Activated naive CD4-positive, alpha-beta T cell treated with anti-CD3 and anti-CD28 coated beads, Interleukin-2, amount 50 U/mL, for 16 hours (primary cell): ENCODE measurements around the gene CA10.

Source experiments
- DNase-seq: peaks from one replicate; pipeline ENCODE4 v3.0.0-alpha.2; 2020

The CA10 gene

DNA sequence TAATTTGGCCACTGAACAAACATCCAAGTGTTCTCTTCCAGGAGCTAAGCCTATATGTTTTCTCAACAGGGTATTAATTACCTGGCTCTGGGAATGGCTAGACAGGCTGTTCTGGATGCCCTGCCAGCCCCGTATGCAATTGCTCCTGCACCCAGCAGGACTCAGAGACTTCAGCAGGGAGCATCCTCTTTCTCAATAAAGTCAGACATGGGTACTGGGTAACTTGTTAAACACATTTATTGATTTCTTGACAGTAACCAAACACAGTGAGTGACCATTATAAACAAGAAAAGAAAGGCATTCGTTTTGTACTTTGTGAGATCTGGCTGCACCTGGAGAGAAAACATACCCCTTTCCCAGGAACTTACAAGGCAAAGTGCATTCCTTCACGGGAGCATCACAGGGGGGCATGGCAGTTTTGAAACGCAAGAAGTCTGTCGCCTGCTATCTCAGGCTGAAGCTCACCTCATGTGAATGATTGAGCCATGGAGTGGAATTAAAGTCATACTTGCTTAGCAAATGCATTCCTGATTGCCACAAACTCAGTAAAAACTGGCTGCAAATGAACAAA lies 528.3 kb downstream of the CA10 start:
- DNase-seq = no peak

DNA sequence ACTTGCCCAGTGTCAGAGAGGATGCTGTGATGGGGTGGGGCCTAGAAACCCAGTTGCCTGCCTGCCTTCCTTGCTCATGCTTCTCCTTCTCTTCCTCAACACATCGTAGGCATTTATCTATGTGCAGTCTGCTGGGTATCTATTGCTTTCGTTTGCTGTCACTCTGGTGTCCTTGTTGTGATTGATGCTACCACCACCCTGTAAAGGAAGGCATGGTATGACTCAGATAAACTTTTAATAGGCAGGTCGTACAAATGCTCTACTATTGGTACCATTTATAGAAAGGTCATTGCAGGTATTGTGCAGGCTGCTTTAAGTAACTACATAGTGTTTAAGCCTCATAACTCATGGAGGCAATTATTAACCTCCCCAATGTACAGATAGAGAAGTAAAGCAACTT lies 529.3 kb downstream of the CA10 start:
- no peak for DNase-seq

DNA sequence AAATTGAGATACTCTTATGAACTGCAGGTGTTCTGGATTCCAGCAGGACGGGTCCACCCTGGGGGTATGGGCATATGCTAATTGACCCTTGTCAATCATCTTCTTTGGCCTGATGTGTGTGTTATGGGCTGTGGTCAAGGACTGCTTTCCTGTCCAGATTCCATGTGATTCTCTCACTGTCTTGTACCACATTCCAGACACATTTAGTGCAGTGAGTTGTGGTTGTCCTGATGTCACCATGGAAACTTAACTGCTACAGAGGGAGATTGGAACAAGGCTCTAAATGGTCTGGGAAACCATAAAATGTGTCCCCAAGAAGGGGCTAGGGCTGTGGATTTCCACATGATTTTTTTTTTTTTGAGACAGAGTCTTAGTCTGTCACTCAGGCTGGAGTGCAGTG lies 530.7 kb downstream of the CA10 start:
- DNase-seq = no peak

DNA sequence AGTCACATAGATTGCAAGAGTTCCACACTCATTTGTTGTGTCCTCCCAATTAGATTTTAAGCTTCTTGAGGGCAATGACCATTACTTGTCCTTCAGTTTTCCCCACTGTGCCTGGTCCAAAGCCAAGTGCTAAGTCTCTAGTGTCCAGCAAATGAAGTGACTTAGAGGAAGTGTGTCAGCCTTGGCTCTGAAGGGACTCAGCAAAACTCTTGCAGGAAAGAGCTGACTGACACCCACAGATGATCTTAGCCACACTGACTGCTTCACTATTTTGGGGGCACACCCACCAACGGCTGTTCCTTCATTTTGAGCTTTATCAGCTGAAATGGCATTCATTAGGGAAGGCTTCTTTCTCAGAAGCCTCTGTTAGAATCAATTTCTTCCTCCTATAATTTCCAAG lies 540.0 kb downstream of the CA10 start:
- DNase-seq = no peak

DNA sequence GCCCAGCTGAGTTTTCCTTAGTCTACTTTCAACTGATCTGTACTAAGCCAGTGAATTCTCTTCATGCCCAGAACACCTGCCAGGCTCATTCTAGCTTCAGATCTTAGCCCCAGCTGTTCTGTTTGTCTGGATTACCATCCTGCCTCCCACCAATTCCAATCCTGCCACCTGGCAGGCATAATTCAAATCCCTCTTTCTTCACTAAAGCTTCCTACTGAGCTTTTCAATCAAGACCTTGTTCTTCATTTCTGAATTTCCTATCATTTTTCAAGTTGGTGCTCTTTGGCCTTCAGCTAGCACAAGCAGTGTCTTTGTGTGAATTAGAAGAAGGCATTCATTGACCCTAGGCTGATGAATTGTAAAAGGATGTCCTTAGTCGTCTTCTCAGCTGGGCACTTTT lies 540.5 kb downstream of the CA10 start:
- DNase-seq = no peak

DNA sequence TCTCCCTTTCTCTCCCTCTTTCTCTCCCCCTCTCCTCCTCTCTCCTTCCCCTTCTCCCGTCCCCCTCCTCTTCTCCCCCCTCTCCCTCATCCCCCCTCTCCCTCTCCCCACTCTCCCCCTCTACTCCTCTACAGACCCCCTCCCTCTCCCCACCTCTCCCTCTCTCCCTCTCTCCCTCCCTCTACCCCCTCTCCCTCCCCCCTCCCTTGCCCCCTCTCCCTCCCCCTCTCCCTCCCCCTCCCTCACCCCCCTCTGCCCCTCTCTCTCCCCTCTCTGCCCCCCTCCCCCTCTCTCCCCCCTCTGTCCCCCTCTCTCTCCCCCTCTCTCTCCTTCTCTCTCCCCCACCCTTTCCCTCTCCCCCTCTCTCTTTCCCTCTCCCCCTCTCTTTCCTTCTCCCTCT lies 545.3 kb downstream of the CA10 start:
- no peak for DNase-seq

DNA sequence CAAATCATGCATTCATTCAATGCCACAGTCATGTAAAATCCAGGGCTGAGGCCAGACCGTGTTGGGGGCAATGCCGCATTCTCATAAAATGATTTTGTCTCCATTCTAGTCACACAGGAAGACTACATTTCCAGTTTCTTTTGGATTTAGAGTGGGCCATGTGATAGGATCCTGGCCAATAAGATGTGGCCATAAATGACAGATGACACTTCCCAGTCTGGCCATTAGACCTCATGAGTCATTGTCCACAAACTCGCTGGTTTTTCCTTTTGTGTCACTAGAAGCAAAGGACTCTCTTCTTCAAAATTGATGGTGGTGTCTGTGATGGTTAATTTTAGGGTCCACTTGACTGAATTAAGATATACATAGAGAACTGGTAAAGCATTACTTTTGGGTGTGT lies 545.8 kb downstream of the CA10 start:
- DNase-seq = no peak

DNA sequence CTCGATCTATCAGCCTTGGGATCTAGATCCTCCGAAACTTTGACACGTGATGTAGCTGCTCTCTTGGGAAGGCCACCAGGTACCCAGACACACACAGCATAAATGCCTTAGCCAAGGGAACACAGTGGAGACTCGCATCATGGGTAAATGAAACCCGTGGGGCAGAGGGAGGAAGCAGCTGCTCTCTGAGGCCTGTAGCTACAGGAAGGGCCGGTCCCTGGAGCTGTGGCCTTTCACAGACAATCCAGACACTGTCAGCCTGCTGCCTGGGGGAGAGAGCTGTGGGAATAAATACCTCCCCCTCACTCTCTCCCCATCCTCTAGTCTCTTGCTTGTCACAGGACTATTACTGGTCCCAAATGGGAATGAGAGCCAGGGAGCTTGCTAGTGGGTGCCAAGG lies 546.9 kb downstream of the CA10 start:
- no peak for DNase-seq

DNA sequence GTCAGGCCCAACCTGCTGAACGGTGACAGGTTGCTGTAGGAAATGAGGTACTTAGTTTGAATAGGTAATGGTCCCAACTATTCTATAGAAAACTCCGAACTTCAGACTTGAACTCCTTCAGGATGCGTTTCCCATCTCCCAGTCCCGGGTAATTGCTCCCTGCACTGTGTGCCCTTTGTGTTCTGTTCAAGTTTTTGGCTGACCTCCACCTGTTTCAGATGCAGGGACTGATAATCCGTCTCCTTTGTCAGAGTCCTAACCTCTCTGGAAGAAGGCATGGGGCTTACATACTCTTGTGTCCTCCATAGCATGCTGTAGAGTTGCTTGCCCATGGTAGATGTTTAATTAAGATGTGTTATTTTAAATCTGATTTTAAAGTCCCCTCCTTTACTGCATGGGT lies 547.7 kb downstream of the CA10 start:
- no peak for DNase-seq

DNA sequence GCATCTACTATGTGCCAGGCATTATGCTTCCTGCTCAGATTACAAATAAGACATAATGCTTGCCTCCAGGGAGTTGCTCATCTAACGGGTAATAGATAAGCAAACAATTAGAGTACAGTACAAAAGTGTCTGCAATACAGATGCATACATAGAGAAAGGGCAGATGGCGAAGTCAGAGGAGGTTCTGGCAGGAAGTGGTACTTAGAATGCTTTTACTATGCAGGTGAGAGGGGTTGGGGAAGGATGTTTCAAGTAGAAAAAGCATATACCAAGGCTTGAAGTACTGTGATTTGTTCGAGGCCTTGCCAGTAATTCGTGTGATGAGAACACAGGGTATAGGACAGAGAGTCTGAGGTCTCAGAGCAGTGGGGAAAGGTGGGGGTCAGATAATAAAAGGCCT lies 548.4 kb downstream of the CA10 start:
- DNase-seq = no peak

DNA sequence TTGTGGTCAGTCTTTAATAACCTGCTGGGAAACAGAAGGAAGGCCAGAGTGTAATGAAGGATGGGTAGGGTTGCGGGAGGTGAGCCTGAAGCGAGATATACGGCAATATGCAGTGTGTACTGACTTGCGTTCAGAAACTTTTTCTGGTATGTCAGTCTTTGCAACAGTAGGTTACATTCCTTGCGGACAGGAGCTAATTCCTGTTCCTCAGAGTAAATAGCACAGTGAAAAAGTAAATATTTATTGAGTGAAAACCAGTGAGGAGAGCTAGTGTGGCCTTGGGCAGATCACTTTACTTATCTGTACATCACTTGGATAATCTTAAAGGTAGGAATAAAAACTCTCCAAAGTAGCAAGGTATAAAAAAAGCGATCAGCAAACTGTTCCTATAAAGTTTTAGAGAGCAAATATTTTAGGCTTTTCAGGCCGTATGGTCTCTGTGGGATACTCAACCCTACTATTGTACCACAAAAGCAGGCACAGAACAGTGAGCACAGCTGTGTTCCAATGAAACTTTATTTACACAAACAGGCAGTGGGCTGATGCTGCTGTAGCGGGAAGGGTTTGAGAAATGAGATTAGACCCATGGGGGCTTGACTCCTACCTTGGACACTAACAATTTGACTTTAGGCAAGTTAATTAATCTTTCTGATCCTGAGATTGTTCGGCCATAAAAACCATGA lies 550.1 kb downstream of the CA10 start:
- no peak for DNase-seq

DNA sequence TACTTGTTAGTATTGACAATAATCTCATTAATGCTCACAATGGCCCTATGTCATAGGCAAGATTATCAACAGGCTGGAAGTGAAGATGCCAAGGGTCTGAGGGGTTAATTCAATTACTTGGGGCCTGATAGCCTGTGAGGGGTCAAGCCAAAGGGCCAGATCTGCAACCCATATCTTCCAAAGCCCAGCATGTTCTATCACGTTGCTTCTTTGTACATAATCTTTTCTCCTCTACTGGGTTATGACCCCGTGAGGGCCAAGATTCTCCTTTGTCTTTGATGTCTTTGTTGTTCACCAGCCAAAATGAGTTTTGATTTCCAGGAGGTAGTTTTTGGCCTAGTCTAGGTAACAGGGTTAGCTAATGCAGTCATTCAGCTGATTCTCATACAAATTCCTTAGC lies 551.0 kb downstream of the CA10 start:
- DNase-seq = no peak

DNA sequence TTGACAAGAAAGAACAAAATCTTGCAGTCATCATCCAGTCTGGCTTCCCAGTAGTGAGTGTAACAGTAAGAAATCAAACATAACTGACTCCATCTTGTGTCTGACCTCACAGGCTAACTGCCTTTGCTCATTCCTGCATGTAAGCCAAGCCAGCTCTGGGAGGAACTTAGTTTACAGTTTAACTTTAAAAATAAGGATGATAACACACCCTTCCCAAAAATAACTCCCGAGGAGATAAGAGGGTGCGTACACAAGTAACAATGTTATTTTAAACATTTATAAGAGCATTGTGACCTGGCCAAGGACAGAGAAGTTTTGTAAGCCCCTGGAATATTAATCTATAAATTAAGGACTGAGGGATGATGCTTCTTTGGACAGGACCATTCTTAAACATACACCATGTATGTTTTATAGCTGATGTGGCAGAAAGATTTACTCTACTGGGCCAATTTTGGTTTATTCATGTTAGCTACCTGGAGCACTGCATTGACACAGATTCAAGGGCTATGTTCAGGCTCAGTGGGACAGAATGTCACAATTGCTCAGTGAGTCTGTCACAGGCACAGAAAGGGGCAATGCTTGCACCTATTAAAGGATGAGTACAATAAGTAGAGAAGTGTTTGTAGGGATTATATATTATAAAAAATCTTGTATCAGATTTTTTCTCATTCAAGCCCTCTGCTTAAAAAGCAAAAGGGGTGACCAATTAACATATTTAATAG lies 554.1 kb downstream of the CA10 start:
- DNase-seq = no peak

DNA sequence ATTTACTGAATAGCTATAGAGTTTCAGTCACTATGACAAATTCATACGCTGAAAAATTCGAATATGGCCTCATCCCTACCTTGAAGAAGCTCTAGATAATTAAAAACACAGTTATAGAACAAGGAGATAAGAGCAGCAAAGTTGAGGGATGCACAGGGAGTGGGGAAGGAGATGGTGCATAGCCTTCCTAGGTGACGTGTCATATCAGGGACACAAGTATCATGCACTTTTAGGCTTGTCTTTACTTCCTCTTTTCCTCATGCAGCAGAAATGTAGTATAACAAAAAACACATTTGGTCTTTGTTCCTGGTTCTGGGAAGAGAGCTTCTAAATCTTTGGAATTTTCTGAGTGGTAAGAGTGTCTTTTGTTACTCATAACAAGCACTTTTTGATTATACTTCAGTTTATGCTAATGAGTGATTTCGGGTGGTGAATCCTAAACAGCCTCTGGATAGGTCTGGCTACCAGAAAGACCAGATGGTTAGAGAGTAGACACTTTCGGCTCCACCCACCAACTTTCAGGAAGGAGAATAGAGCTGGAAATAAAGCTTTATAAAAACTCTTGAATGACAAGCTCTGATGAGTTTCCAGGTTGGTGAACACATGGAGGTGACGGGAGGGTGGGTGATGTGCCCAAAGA lies 556.8 kb downstream of the CA10 start:
- no peak for DNase-seq

DNA sequence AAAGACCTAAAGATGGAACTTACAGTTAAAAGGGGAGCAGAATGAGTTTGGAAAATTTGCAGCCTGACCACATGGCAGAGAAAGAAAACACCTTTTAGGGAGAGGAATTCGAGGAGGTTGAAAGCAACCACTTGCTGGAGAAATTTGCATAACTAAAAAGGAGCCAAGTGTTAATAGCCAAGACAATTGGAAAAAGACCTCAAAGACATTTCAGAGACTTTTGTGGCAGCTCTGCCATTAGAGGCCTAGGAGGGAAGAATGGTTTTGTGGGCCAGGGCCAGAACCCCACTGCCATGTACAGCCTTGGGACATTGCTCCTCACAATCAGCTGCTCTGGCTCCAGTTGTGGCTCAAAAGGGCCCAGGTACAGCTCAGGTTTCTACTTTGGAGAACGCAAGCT lies 559.7 kb downstream of the CA10 start:
- no peak for DNase-seq

DNA sequence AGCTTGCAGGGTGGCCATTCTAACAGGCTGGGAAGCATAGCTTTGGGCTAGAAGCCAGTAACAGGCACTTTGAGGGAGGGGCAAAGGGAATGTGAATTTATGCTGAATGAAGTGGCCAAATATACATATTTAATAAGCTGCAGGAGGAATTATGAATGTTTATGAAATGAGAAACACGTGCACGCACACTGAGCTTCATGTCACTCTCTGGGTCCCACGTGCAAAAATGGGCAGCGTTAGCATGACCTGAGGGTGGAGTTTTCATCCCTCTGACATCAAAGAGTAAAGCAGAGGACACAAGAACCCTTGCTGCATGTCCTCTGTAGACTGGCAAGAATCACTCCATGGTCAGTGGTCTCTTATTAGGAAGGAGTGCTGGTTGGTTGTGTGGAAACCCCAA lies 561.2 kb downstream of the CA10 start:
- no peak for DNase-seq

DNA sequence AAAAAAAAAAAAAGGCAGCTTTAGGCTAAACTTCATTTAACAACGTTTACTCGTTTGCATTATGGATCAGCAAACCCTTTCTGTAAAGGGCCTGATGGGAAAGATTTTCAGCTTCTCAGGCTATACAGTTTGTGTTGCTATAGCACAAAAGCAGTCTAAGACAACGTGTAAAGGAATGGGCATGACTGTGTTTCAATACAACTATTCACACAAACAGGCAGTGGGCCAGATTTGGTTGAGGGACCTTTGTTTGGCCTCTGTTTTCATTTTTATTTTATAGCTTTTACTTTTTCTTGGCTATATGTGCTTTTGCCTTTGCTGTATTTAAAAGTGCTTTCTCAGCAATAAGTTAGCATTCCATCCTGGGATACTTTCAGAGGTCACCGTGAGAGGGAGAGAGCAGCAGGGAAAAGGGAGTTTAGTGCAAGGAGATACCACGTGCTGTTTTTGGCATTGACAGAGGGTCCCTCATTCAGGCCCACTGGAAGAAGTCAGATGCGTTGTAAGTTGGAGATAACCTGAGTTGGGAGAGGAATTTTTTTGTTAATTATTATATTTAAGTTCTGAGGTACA lies 562.6 kb downstream of the CA10 start:
- DNase-seq = no peak

DNA sequence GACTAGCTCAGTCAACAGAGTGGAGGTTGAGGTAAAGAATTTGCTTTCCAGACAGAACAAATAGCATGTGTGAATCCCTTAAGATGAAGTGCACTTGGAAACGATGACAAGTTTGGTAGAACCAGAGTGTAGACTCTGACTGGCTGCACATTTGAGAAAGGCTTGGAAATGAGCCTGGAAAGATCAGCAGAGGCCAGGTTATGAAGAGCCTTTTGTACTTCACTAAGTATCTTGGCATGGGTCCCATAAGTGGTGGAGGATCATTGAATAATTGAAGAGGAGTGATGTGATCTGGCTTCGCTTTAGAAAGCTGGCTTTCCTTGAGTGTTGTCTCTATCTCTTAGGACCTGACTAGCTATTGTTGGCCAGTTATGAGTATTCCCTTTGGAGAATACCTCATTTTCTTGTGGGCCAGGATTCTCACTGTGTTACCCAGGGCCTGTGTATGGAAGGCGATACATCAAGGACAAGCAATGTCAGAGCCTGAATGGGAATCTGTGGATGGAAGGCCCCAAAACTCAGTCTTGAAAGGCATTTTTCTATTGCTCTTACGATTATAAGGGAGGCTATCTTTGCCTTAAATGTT lies 568.4 kb downstream of the CA10 start:
- no peak for DNase-seq

DNA sequence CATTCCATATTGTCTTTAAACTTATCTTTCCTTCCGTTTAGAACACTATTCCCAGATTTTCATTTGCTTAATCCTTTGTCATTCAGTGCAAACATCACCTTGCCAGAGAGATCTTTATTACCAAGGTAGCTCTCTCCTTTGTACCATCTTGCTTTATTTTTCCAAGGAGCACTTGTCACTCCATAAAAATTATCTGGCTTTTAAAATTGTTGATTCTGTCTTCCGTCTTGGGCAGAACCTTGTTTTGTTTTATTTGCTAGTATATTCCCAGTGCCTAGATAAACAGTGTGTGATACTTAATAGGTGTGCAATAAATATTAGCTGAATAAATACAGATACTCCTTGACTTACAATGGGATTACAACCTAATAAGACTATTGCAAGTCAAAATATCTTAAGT lies 570.5 kb downstream of the CA10 start:
- DNase-seq = no peak

DNA sequence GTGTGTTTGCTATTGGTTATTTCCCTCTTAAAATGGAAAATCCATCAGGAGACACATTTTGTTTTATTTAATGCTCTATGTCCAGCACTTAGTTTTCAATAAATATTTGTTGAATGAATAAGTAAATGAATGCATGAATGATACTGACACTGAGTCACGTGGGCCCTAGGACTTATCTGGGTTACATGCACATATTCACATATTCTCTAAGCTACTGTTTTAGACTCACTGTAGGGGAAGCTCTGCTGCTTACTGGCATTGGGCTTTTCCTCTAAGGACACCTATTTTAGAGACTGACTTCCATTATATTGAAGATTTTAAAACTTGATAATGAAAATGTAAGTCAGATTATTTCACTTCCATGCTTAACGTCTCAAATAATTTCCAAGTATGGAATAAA lies 571.0 kb downstream of the CA10 start:
- no peak for DNase-seq

DNA sequence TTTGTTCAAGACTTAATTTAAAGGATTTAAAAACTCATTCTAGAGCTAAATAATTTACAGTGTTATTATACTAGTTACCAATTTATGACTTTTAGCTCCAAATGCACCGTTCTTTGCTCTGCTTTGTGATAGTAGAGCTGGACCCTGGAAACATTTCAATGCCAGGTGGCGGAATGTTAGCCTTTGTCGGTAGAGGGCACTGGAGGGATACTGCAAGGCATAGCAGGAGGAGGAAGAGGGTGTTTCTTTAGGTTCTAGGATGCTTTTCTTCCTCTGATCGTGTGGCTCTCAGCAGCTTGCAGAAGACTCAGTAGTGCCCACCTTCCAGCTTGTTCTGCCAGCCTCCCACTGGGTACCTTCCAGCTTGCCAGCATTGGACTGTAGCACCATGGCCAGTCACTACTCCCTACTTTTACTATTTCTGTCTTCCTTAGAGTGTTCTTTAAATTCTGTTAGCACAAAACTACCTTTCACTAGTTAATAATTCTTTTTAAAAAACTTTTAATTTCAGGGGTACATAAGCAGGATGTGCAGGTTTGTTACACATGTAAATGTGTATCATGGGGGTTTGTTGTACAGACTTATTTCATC lies 572.9 kb downstream of the CA10 start:
- DNase-seq = no peak

DNA sequence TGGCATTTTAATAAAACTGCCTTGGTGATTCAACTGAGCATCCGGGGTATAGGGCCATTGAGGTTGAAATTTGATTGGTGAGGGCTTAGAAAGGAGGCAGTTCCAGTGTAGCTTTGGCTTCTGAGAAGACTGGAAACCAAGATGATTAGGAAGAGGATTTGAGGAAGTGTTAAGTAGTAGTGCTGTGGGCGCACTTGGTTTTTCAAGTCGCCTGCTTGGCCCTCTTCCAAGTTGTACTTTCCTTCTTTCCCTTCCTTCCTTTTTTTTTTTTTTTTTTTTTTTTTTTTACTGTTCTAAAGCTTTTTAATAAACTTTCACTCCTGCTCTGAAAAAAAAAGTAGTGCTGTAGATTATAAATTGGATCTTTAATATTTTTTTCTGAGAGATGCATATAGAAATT lies 577.6 kb downstream of the CA10 start:
- no peak for DNase-seq
